K562 (cell line): Measurements from ENCODE around the gene STT3B. TPM values are rescaled to one million over a fixed set of nuclear protein-coding genes. Genes with fewer than 3 reads are reported as not detected.

Source experiments
- ATF3 ChIP-seq, 2 experiments: fragments of 450-650 bp in 1 of 2; sonication (generic) in 1 of 2; formaldehyde crosslinking in 1 of 2; IDR thresholded peaks in 1 of 2; conservative IDR thresholded peaks in 1 of 2; 2 replicates each; pipeline versions ENCODE4 v1.6.1 to v1.8.1; 2016 to 2023; ENCODE audit warnings: mild to moderate bottlenecking in 2 of 2, moderate library complexity in 2 of 2, inconsistent platforms in 1 of 2, missing genetic modification reagents in 1 of 2
- CEBPG ChIP-seq, 3 experiments: fragments of 200-800 bp in 1 of 3; sonication (Bioruptor generic) in 1 of 3; sonication (generic) in 1 of 3; formaldehyde crosslinking in 1 of 3; IDR thresholded peaks in 2 of 3; conservative IDR thresholded peaks in 1 of 3; 2 replicates each; pipeline versions ENCODE4 v1.6.1 to v1.8.0; 2016 to 2022; ENCODE audit warnings: missing compliant biosample characterization in 2 of 3, missing genetic modification characterization in 2 of 3, mild to moderate bottlenecking in 1 of 3, missing genetic modification reagents in 1 of 3
- CTBP1 ChIP-seq: fragments of 450-650 bp; IDR thresholded peaks from 2 replicates; pipeline ENCODE4 v1.6.1; 2016; ENCODE audit warnings: borderline replicate concordance
- NCOA6 ChIP-seq: fragments of 450-650 bp; IDR thresholded peaks from 2 replicates; pipeline ENCODE4 v1.6.1; 2017; ENCODE audit warnings: mild to moderate bottlenecking
- TFE3 ChIP-seq: fragments of 450-650 bp; formaldehyde crosslinking; IDR thresholded peaks from 2 replicates; pipeline ENCODE4 v1.4.0; 2020; ENCODE audit warnings: mild to moderate bottlenecking, mixed read lengths
- ZNF764 ChIP-seq: fragments of 250-450 bp; sonication (Bioruptor Pico); IDR thresholded peaks from 2 replicates; pipeline ENCODE4 v1.4.0; 2020; ENCODE audit warnings: low read depth, mild to moderate bottlenecking, moderate library complexity
- polyA plus RNA-seq, 8 experiments: library from polyadenylated mRNA; depleted of rRNA in 4 of 8; stranded (reverse) in 5 of 8; unstranded in 3 of 8; fragments of >200 nt; fragmentation: Nextera tagmentation in 2 of 8; fragmentation: Illumina TruSeq in 1 of 8; extraction: Ambion mirVana in 2 of 8; extraction: Trizol in 1 of 8; gene quantifications; 2 replicates each; pipeline versions ENCODE4 v1.2.1 to v1.2.3, GENCODE V29; 2011 to 2014; ENCODE audit warnings: inconsistent platforms in 1 of 8, missing spikeins in 1 of 8
- total RNA-seq, 7 experiments: library from RNA; depleted of rRNA in 6 of 7; stranded (reverse); fragments of >200 nt in 6 of 7; fragmentation: Illumina TruSeq in 2 of 7; extraction: Trizol in 2 of 7; gene quantifications; 2 replicates each; pipeline versions ENCODE4 v1.2.1 to v1.2.3, GENCODE V29; 2011 to 2021; ENCODE audit warnings: low replicate concordance in 1 of 7
- TF ChIP-seq, protein P1 (sequence below), 2 experiments: fragments of 450-650 bp; IDR thresholded peaks; 2 replicates each; pipeline ENCODE4 v1.6.1; 2016

The STT3B gene
- total and polyA plus RNA-seq, 9 of the 15 experiments (the other 6 are each of a cell fraction or from before 2014, with no cell fraction given): 22.4 to 147 (median 100) TPM

DNA sequence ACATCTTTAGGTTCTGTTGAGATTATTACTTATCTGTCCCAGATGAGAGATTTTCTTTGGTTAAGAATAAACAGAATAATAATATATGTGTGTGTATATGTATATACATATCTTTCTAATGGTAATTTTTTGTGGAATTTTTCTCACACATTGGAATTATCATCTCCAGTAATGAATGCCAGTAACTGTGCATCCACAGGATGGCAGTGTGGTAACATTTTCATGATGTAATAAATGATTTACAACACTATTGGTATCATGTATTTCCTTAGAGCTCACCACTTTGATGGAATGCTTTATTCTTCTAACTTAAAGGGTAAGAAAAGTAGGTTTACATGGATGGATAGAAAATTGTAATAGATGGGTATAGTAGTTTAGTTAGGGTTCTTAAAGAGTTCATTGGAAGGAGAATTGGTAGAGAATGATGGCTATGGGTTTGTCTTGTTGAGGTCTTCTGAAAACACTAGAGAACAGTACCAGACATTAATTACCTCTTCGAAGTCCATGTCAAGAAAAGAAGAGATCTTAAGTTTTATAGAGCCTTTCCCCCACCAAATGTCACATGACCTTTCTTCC, 78.1 kb downstream of the STT3B start (continued):
- TF ChIP-seq ATF3 (IDR thresholded peaks at IDR 0.05) (0 out of 2 replicates have a peak, but pooled peaks have one; percentile 28), ATF3 (CRISPR knock-in tag; conservative IDR thresholded peaks at IDR 0.05) (no peak), CEBPG (CRISPR knock-in tag; IDR thresholded peaks at IDR 0.05) (no peak), CEBPG (tag; conservative IDR thresholded peaks at IDR 0.05 in 1 of 2, IDR thresholded peaks at IDR 0.05 in 1 of 2) (0 out of 4 replicates have a peak, but pooled peaks of 1 of the 2 experiments have one; percentile 21), CTBP1 (no peak), TFE3 (CRISPR knock-in tag) (peak; percentile 77), NCOA6 (0 out of 2 replicates have a peak, but pooled peaks have one; percentile 19), ZNF764 (CRISPR knock-in tag) (no peak)
- TF ChIP-seq, protein P1, sequence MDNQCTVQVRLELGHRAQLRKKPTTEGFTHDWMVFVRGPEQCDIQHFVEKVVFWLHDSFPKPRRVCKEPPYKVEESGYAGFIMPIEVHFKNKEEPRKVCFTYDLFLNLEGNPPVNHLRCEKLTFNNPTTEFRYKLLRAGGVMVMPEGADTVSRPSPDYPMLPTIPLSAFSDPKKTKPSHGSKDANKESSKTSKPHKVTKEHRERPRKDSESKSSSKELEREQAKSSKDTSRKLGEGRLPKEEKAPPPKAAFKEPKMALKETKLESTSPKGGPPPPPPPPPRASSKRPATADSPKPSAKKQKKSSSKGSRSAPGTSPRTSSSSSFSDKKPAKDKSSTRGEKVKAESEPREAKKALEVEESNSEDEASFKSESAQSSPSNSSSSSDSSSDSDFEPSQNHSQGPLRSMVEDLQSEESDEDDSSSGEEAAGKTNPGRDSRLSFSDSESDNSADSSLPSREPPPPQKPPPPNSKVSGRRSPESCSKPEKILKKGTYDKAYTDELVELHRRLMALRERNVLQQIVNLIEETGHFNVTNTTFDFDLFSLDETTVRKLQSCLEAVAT (IDR thresholded peaks at IDR 0.05): no peak
